ENCODE measurements around the gene RBAK. TPM values are rescaled to one million over a fixed set of nuclear protein-coding genes. Genes with fewer than 3 reads are reported as not detected.
"Not testable (repeated sequence)": the region's sequence is repeated elsewhere in the genome, so short reads cannot be mapped to it uniquely, and the experiment has no call there.

The RBAK gene
- total and polyA plus RNA-seq, 4 donors, result 3.3 to 19.9 (median 6.8) TPM

DNA sequence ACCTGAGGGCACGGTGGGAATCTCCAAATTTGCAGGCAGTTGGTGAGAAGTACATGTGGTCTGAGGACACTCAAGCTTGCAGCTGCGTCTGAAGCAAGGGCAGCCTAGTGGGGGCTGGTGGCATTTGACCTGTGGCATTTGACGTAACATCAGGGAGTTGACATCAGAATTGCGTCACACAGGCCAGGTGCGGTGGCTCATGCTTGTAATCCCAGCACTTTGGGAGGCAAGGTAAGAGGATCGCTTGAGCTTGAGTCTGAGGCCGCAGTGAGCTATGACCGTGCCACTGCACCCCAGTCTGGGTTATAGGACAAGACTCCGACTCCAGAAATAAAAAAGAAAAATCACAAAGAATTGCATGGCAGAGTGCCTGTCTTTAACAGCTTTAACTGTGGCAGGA is 25.6 kb upstream of the RBAK start:
- ATAC-seq (ENCODE audit: insufficient read depth, low FRiP score) (no peak), DNase-seq (no peak)
- Histone ChIP-seq H3K27me3 (ENCODE audit: control insufficient read depth in 3 of 3, insufficient read depth in 3 of 3, low read length in 2 of 3) (no peaks in the 10 kb centered on the region), H3K4me1 (ENCODE audit: control insufficient read depth in 5 of 5, insufficient read depth in 5 of 5, low read length in 5 of 5) (no peaks in the 10 kb centered on the region), H3K27ac (ENCODE audit: low read depth in 1 of 2, low read length in 1 of 2) (no peak overlapping the region), H3K4me3 (no peak overlapping the region), H3K36me3 (ENCODE audit: control insufficient read depth in 4 of 4, insufficient read depth in 4 of 4, low read length in 4 of 4) (peaks cover 0 to 13% (median 5%) of the 10 kb centered on the region in 4 donors), H3K9ac (ENCODE audit: insufficient read depth in 1 of 2, low read length in 2 of 2) (no peak overlapping the region), H3K9me3 (ENCODE audit: control insufficient read depth in 4 of 4, insufficient read depth in 3 of 4, low read length in 3 of 4) (peaks cover 0 to 3% (median 0%) of the 10 kb centered on the region in 4 donors)
- 98% methylated on average over 9 of the region's 9 CpGs for WGBS, 2 donors
- no peak for TF ChIP-seq CTCF (IDR thresholded peaks at IDR 0.05; ENCODE audit: control extremely low read depth, extremely low read depth)

GRCh38 chr7:5020976-5021550 is 24.6 kb upstream of the RBAK start:
- H3K9ac ChIP-seq (ENCODE audit: insufficient read depth in 1 of 2, low read length in 2 of 2); H3K4me3 ChIP-seq; H3K27me3 ChIP-seq (ENCODE audit: control insufficient read depth in 3 of 3, insufficient read depth in 3 of 3, low read length in 2 of 3); DNase-seq; ATAC-seq (ENCODE audit: insufficient read depth, low FRiP score); H3K9me3 ChIP-seq (ENCODE audit: control insufficient read depth in 4 of 4, insufficient read depth in 3 of 4, low read length in 3 of 4); H3K4me1 ChIP-seq (ENCODE audit: control insufficient read depth in 5 of 5, insufficient read depth in 5 of 5, low read length in 5 of 5); H3K27ac ChIP-seq (ENCODE audit: low read depth in 1 of 2, low read length in 1 of 2): not testable (repeated sequence)
- H3K36me3 ChIP-seq (ENCODE audit: control insufficient read depth in 4 of 4, insufficient read depth in 4 of 4, low read length in 4 of 4), result peaks cover 0 to 13% (median 5%) of the 10 kb centered on the region in 4 donors
- 94 to 98% methylated on average over 13 to 14 of the region's 14 CpGs for WGBS, 2 donors

DNA sequence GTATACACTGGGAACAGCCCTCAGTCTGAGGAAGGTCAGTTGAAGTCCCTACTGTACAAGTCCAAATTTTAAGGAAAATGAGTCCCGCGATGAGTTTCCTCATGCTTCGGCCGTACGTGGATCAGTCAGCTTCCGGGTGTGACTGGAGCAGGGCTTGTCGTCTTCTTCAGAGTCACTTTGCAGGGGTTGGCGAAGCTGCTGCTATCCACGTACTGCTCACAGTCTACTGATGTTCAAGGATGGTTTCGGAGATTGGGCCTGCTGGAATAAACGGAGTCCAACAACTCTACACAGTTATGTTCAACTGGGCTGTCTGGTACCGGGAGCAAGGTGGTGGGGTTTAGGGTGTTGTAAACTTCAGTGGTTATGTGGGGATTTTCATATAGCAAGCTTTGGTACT is 22.0 kb upstream of the RBAK start:
- H3K36me3 ChIP-seq (ENCODE audit: control insufficient read depth in 4 of 4, insufficient read depth in 4 of 4, low read length in 4 of 4); H3K4me1 ChIP-seq (ENCODE audit: control insufficient read depth in 5 of 5, insufficient read depth in 5 of 5, low read length in 5 of 5); H3K9ac ChIP-seq (ENCODE audit: insufficient read depth in 1 of 2, low read length in 2 of 2); DNase-seq; H3K27ac ChIP-seq (ENCODE audit: low read depth in 1 of 2, low read length in 1 of 2); H3K9me3 ChIP-seq (ENCODE audit: control insufficient read depth in 4 of 4, insufficient read depth in 3 of 4, low read length in 3 of 4); ATAC-seq (ENCODE audit: insufficient read depth, low FRiP score); H3K4me3 ChIP-seq; H3K27me3 ChIP-seq (ENCODE audit: control insufficient read depth in 3 of 3, insufficient read depth in 3 of 3, low read length in 2 of 3): not testable (repeated sequence)
- WGBS, 2 donors, result 98% methylated on average over 12 of the region's 12 CpGs

- not testable (repeated sequence) for H3K27ac ChIP-seq (ENCODE audit: low read depth in 1 of 2, low read length in 1 of 2); ATAC-seq (ENCODE audit: insufficient read depth, low FRiP score); H3K9ac ChIP-seq (ENCODE audit: insufficient read depth in 1 of 2, low read length in 2 of 2); H3K36me3 ChIP-seq (ENCODE audit: control insufficient read depth in 4 of 4, insufficient read depth in 4 of 4, low read length in 4 of 4); H3K4me1 ChIP-seq (ENCODE audit: control insufficient read depth in 5 of 5, insufficient read depth in 5 of 5, low read length in 5 of 5); H3K9me3 ChIP-seq (ENCODE audit: control insufficient read depth in 4 of 4, insufficient read depth in 3 of 4, low read length in 3 of 4); DNase-seq; H3K27me3 ChIP-seq (ENCODE audit: control insufficient read depth in 3 of 3, insufficient read depth in 3 of 3, low read length in 2 of 3); H3K4me3 ChIP-seq
- 97 to 99% methylated on average over 14 of the region's 14 CpGs for WGBS, 2 donors
Measured at GRCh38 chr7:5027796-5028410, 17.8 kb upstream of the RBAK start.

DNA sequence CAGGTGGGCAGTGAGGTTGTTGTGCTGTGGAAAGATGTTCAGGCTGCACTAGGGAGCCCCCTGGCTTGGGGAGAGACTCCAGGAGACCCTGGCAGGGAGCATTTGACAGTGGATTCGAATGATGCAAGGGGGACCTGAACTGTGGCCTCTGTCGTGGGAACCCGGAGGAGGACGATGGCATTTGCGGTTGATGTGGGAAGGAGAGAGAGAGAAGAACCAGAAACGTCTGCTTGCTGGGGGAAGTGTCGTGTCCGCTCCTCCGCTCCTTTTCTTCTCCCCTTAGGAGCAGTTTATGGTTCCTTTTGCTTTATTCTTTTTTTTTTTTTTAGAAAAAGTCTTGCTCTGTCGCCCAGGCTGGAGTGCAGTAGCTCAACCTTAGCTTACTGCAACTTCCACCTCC is 12.5 kb upstream of the RBAK start:
- not testable (repeated sequence) for H3K27me3 ChIP-seq (ENCODE audit: control insufficient read depth in 3 of 3, insufficient read depth in 3 of 3, low read length in 2 of 3); H3K9me3 ChIP-seq (ENCODE audit: control insufficient read depth in 4 of 4, insufficient read depth in 3 of 4, low read length in 3 of 4); H3K4me3 ChIP-seq; DNase-seq; H3K27ac ChIP-seq (ENCODE audit: low read depth in 1 of 2, low read length in 1 of 2); H3K36me3 ChIP-seq (ENCODE audit: control insufficient read depth in 4 of 4, insufficient read depth in 4 of 4, low read length in 4 of 4); H3K4me1 ChIP-seq (ENCODE audit: control insufficient read depth in 5 of 5, insufficient read depth in 5 of 5, low read length in 5 of 5); H3K9ac ChIP-seq (ENCODE audit: insufficient read depth in 1 of 2, low read length in 2 of 2); ATAC-seq (ENCODE audit: insufficient read depth, low FRiP score)
- WGBS, 2 donors, result 91 to 97% methylated on average over 10 of the region's 10 CpGs

Data from lung (tissue), 12 donors.